ENCODE results near the gene IL15RA. TPM values are rescaled to one million over a fixed set of nuclear protein-coding genes. Genes with fewer than 3 reads are reported as not detected.

Gene IL15RA
- total and polyA plus RNA-seq, 4 donors: 6.6 to 10.7 (median 9.4) TPM

- WGBS: 82% methylated on average over 2 of the region's 2 CpGs
- H3K36me3 ChIP-seq (ENCODE audit: control insufficient read depth in 4 of 4, insufficient read depth in 3 of 4, low read depth in 1 of 4, low read length in 3 of 4): peaks cover 1 to 43% (median 23%) of the 10 kb centered on the region in 4 donors
- no peak for TF ChIP-seq HNF4A (conservative IDR thresholded peaks at IDR 0.05)
- TF ChIP-seq HNF4G (IDR thresholded peaks at IDR 0.05): no peak
- TF ChIP-seq, protein P1, sequence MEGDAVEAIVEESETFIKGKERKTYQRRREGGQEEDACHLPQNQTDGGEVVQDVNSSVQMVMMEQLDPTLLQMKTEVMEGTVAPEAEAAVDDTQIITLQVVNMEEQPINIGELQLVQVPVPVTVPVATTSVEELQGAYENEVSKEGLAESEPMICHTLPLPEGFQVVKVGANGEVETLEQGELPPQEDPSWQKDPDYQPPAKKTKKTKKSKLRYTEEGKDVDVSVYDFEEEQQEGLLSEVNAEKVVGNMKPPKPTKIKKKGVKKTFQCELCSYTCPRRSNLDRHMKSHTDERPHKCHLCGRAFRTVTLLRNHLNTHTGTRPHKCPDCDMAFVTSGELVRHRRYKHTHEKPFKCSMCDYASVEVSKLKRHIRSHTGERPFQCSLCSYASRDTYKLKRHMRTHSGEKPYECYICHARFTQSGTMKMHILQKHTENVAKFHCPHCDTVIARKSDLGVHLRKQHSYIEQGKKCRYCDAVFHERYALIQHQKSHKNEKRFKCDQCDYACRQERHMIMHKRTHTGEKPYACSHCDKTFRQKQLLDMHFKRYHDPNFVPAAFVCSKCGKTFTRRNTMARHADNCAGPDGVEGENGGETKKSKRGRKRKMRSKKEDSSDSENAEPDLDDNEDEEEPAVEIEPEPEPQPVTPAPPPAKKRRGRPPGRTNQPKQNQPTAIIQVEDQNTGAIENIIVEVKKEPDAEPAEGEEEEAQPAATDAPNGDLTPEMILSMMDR (IDR thresholded peaks at IDR 0.05; ENCODE audit: low read depth, low read length, missing input control): no peak
- TF ChIP-seq FOXA2 (IDR thresholded peaks at IDR 0.05): no peak
- TF ChIP-seq EGR1 (IDR thresholded peaks at IDR 0.05; ENCODE audit: low read depth in 2 of 2): no peak
- TF ChIP-seq RXRA (IDR thresholded peaks at IDR 0.05): no peak
- TF ChIP-seq YY1 (IDR thresholded peaks at IDR 0.05): no peak
- DNase-seq (ENCODE audit: low spot score): no peak
- no peak overlapping the region for H3K9ac ChIP-seq (ENCODE audit: low read depth in 1 of 2, low read length in 2 of 2)
- no peaks in the 10 kb centered on the region for H3K9me3 ChIP-seq (ENCODE audit: control insufficient read depth in 4 of 4, low read length in 3 of 4)
- no peaks in the 10 kb centered on the region for H3K4me1 ChIP-seq (ENCODE audit: control insufficient read depth in 4 of 4, insufficient read depth in 4 of 4, low read length in 3 of 4)
- no peak overlapping the region for H3K27ac ChIP-seq (ENCODE audit: low read depth in 1 of 2, low read length in 2 of 2)
- H3K27me3 ChIP-seq (ENCODE audit: control insufficient read depth in 4 of 4, insufficient read depth in 4 of 4, low read length in 3 of 4): no peaks in the 10 kb centered on the region
- H3K4me3 ChIP-seq (ENCODE audit: low read depth in 1 of 3, low read length in 3 of 3): no peak overlapping the region
Measured at GRCh38 chr10:5958077-5958476, 19.3 kb downstream of the IL15RA start.

- DNase-seq (ENCODE audit: low spot score): no peak
- TF ChIP-seq HNF4A (conservative IDR thresholded peaks at IDR 0.05): no peak
- no peak for TF ChIP-seq FOXA2 (IDR thresholded peaks at IDR 0.05)
- TF ChIP-seq SP1 (IDR thresholded peaks at IDR 0.05): no peak
- TF ChIP-seq RXRA (IDR thresholded peaks at IDR 0.05): no peak
- no peak for TF ChIP-seq JUND (IDR thresholded peaks at IDR 0.05)
- TF ChIP-seq FOXA1 (IDR thresholded peaks at IDR 0.05): no peak
- TF ChIP-seq, protein P2, sequence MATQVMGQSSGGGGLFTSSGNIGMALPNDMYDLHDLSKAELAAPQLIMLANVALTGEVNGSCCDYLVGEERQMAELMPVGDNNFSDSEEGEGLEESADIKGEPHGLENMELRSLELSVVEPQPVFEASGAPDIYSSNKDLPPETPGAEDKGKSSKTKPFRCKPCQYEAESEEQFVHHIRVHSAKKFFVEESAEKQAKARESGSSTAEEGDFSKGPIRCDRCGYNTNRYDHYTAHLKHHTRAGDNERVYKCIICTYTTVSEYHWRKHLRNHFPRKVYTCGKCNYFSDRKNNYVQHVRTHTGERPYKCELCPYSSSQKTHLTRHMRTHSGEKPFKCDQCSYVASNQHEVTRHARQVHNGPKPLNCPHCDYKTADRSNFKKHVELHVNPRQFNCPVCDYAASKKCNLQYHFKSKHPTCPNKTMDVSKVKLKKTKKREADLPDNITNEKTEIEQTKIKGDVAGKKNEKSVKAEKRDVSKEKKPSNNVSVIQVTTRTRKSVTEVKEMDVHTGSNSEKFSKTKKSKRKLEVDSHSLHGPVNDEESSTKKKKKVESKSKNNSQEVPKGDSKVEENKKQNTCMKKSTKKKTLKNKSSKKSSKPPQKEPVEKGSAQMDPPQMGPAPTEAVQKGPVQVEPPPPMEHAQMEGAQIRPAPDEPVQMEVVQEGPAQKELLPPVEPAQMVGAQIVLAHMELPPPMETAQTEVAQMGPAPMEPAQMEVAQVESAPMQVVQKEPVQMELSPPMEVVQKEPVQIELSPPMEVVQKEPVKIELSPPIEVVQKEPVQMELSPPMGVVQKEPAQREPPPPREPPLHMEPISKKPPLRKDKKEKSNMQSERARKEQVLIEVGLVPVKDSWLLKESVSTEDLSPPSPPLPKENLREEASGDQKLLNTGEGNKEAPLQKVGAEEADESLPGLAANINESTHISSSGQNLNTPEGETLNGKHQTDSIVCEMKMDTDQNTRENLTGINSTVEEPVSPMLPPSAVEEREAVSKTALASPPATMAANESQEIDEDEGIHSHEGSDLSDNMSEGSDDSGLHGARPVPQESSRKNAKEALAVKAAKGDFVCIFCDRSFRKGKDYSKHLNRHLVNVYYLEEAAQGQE (IDR thresholded peaks at IDR 0.05): no peak
- TF ChIP-seq GABPA (IDR thresholded peaks at IDR 0.05 in 1 of 2, conservative IDR thresholded peaks at IDR 0.05 in 1 of 2): no peak
- TF ChIP-seq, protein P1 (IDR thresholded peaks at IDR 0.05; ENCODE audit: low read depth, low read length, missing input control): no peak
- TF ChIP-seq HNF4G (IDR thresholded peaks at IDR 0.05): no peak
- 95% methylated on average over 17 of the region's 17 CpGs for WGBS
- no peak overlapping the region for H3K9ac ChIP-seq (ENCODE audit: low read depth in 1 of 2, low read length in 2 of 2)
- no peak overlapping the region for H3K4me3 ChIP-seq (ENCODE audit: low read depth in 1 of 3, low read length in 3 of 3)
- no peaks in the 10 kb centered on the region for H3K4me1 ChIP-seq (ENCODE audit: control insufficient read depth in 4 of 4, insufficient read depth in 4 of 4, low read length in 3 of 4)
- peaks cover 6 to 46% (median 21%) of the 10 kb centered on the region in 4 donors for H3K36me3 ChIP-seq (ENCODE audit: control insufficient read depth in 4 of 4, insufficient read depth in 3 of 4, low read depth in 1 of 4, low read length in 3 of 4)
- H3K27me3 ChIP-seq (ENCODE audit: control insufficient read depth in 4 of 4, insufficient read depth in 4 of 4, low read length in 3 of 4): no peaks in the 10 kb centered on the region
- H3K9me3 ChIP-seq (ENCODE audit: control insufficient read depth in 4 of 4, low read length in 3 of 4): no peaks in the 10 kb centered on the region
- H3K27ac ChIP-seq (ENCODE audit: low read depth in 1 of 2, low read length in 2 of 2): no peak overlapping the region
Measured at GRCh38 chr10:5956146-5956936, 21.0 kb downstream of the IL15RA start.
